ENCODE data around the gene RASA4.
"Not testable (repeated sequence)": the region's sequence is repeated elsewhere in the genome, so short reads cannot be mapped to it uniquely, and the experiment has no call there.

- not testable (repeated sequence) for TF ChIP-seq YY1 (IDR thresholded peaks at IDR 0.05; ENCODE audit: insufficient read depth, insufficient read length); ZNF274 (IDR thresholded peaks at IDR 0.05; ENCODE audit: low read depth, low read length)
Observed at GRCh38 chr7:102527822-102528793, 88.4 kb downstream of the RASA4 start.
